B cell (primary cell): ENCODE results near the gene TSHZ1. TPM values are rescaled to one million over a fixed set of nuclear protein-coding genes. Genes with fewer than 3 reads are reported as not detected.

Experiments used
- ATAC-seq: fragments of 200-7000 bp; cut with Tn5 transposase; one replicate; pipeline ENCODE4 v1.10.0; 2021; ENCODE audit warnings: low read depth, mild to moderate bottlenecking, moderate number of reproducible peaks, moderate library complexity
- CTCF ChIA-PET: fragments of 350-600 bp; sonication (Branson Sonifier 250); formaldehyde crosslinking; loops from one replicate; lab custom pipeline; 2021; ENCODE audit warnings: antibody characterized with exemption, inconsistent platforms; lab: Charles Lee
- POLR2A ChIA-PET: fragments of 350-600 bp; sonication (Branson Sonifier 250); formaldehyde crosslinking; loops from one replicate; lab custom pipeline; 2021; ENCODE audit warnings: antibody characterized with exemption; lab: Charles Lee
- DNase-seq: peaks from one replicate; pipeline ENCODE4 v3.0.0; 2013
- H2AFZ ChIP-seq: 2 replicates; pipeline ENCODE4 v1.6.1; 2012; ENCODE audit warnings: mild to moderate bottlenecking, low read depth, low read length; ENCODE audit not compliant: insufficient read depth, poor library complexity, severe bottlenecking
- H3K27ac ChIP-seq, 2 donors: 1 replicate in 1 of 2; 2 replicates in 1 of 2; pipeline ENCODE4 v1.5.1; 2012 to 2013; ENCODE audit warnings: low read length in 2 of 2, mild to moderate bottlenecking in 2 of 2, moderate library complexity in 1 of 2
- H3K27me3 ChIP-seq, 4 experiments: fragments of 200-600 bp in 1 of 4; sonication (generic) in 1 of 4; replicated peaks in 1 of 4; 1 replicate in 2 of 4; 2 replicates in 2 of 4; pipeline versions ENCODE4 v1.6.1 to v1.7.0; 2013 to 2016; ENCODE audit warnings: low read length in 3 of 4, mild to moderate bottlenecking in 2 of 4, mixed read lengths in 1 of 4, moderate library complexity in 1 of 4; ENCODE audit not compliant: insufficient read depth in 4 of 4, control insufficient read depth in 3 of 4; ENCODE audit errors: control extremely low read depth in 1 of 4
- H3K36me3 ChIP-seq, 2 experiments: replicated peaks in 1 of 2; 1 replicate in 1 of 2; 2 replicates in 1 of 2; pipeline versions ENCODE4 v1.6.1 to v1.7.1; 2013; ENCODE audit warnings: low read length in 1 of 2; ENCODE audit not compliant: insufficient read depth in 2 of 2, control insufficient read depth in 1 of 2; ENCODE audit errors: control extremely low read depth in 1 of 2, extremely low read depth in 1 of 2
- H3K4me1 ChIP-seq, 2 donors: fragments of 200-600 bp in 1 of 2; sonication (generic) in 1 of 2; 1 replicate in 1 of 2; 2 replicates in 1 of 2; pipeline versions ENCODE4 v1.5.1 to v1.6.1; 2013 to 2017; ENCODE audit warnings: low read length in 2 of 2; ENCODE audit not compliant: control insufficient read depth in 2 of 2, insufficient read depth in 2 of 2
- H3K4me2 ChIP-seq: replicated peaks from 2 replicates; pipeline ENCODE3; 2012; ENCODE audit warnings: mild to moderate bottlenecking, low read depth, low read length; ENCODE audit not compliant: poor library complexity, severe bottlenecking
- H3K4me3 ChIP-seq, 5 experiments: fragments of 200-600 bp in 1 of 5; sonication (generic) in 1 of 5; 1 replicate in 3 of 5; 2 replicates in 2 of 5; pipeline versions ENCODE4 v1.5.1 to v1.7.0; 2011 to 2016; ENCODE audit warnings: low read length in 4 of 5, mild to moderate bottlenecking in 4 of 5, low read depth in 2 of 5, control low read depth in 1 of 5, moderate library complexity in 1 of 5; ENCODE audit not compliant: insufficient read depth in 1 of 5; ENCODE audit errors: control extremely low read depth in 1 of 5, extremely low read depth in 1 of 5
- H3K79me2 ChIP-seq: fragments of 200-600 bp; sonication (generic); one replicate; pipeline ENCODE4 v1.6.0; 2016; ENCODE audit warnings: low read length; ENCODE audit not compliant: control insufficient read depth, insufficient read depth
- H3K9ac ChIP-seq: fragments of 200-600 bp; sonication (generic); 2 replicates; pipeline ENCODE4 v1.6.1; 2017; ENCODE audit warnings: mild to moderate bottlenecking, low read length, moderate library complexity
- H3K9me3 ChIP-seq, 3 donors: one replicate each; pipeline versions ENCODE4 v1.6.1 to v1.7.1; 2013; ENCODE audit warnings: low read length in 2 of 3; ENCODE audit not compliant: control insufficient read depth in 2 of 3, insufficient read depth in 1 of 3; ENCODE audit errors: control extremely low read depth in 1 of 3
- H4K20me1 ChIP-seq: 2 replicates; pipeline ENCODE4 v1.6.0; 2012; ENCODE audit warnings: mild to moderate bottlenecking, low read length; ENCODE audit not compliant: insufficient read depth, control insufficient read depth, poor library complexity, severe bottlenecking
- H3K27ac Mint-ChIP-seq: one replicate; pipeline ENCODE4 v1.8.0; 2021; ENCODE audit warnings: mixed read lengths
- H3K27me3 Mint-ChIP-seq: one replicate; pipeline ENCODE4 v1.8.0; 2021; ENCODE audit warnings: mixed read lengths
- H3K4me1 Mint-ChIP-seq: one replicate; pipeline ENCODE4 v1.8.0; 2021; ENCODE audit warnings: mixed read lengths
- H3K4me3 Mint-ChIP-seq: one replicate; pipeline ENCODE4 v1.8.0; 2021; ENCODE audit warnings: mixed read lengths
- H3K9me3 Mint-ChIP-seq: one replicate; pipeline ENCODE4 v1.8.0; 2022; ENCODE audit warnings: mixed read lengths; ENCODE audit not compliant: insufficient read depth
- EZH2 ChIP-seq: IDR thresholded peaks from 2 replicates; pipeline ENCODE4 v1.6.1; 2012; ENCODE audit warnings: borderline replicate concordance, low read depth, mild to moderate bottlenecking, moderate library complexity, low read length; ENCODE audit not compliant: insufficient read depth, poor library complexity, severe bottlenecking
- WGBS: methylation state at CpG from one replicate; pipeline ENCODE4 v1.1.5; 2013; ENCODE audit warnings: missing lambda C conversion rate; ENCODE audit not compliant: insufficient coverage; 5-methylcytosine and 5-hydroxymethylcytosine counted together
- intact Hi-C: fragments of 100-400 bp; cut with micrococcal nuclease; formaldehyde crosslinking; loops from one replicate; pipeline ENCODE4 v1.10.0; 2022
- polyA plus RNA-seq: library from polyadenylated mRNA; depleted of rRNA; stranded (reverse); fragments of >200 nt; gene quantifications from 2 replicates; pipeline ENCODE4 v1.2.3, GENCODE V29; 2012
- total RNA-seq, 2 donors: library from RNA; stranded (reverse); fragments of 120-200 nt in 1 of 2; gene quantifications; 1 replicate in 1 of 2; 2 replicates in 1 of 2; pipeline versions ENCODE4 v1.2.3 to v1.2.4, GENCODE V29; 2013 to 2022
- TF ChIP-seq, protein P1 (sequence below): fragments of 200-600 bp; IDR thresholded peaks from one replicate; pipeline ENCODE4 v1.8.0; 2022; ENCODE audit warnings: antibody characterized with exemption, mild to moderate bottlenecking

The TSHZ1 gene
- total and polyA plus RNA-seq, 2 donors (not counting 1 experiment from before 2014, with no cell fraction given): 5.3 to 9.8 TPM

DNA sequence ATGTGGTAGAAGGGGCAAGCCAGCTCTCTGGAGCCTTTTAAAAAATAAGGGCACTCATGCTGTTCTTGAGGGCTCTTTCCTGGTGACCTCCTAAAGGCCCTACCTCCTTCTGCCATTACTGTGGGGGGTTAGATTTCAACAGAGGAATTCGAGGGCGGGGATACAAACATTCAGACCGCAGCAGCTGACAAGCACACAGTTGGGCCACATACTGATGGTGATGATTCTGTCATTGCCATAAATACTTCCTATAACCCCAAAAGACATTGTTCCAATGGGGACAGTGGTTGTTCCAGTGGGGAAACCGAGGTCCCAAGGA is 67.0 kb downstream of the TSHZ1 start:
- Mint-ChIP-seq H3K4me3 (no peak overlapping the region), H3K4me1 (peaks cover 5% of the 10 kb centered on the region), H3K27ac (no peak overlapping the region), H3K27me3 (no peaks in the 10 kb centered on the region), H3K9me3 (no peaks in the 10 kb centered on the region)
- no peak overlapping the region for H3K9ac ChIP-seq
- no peaks in the 10 kb centered on the region for H3K27me3 ChIP-seq
- H3K4me3 ChIP-seq: no peak overlapping the region
- POLR2A ChIA-PET: no interaction called here
- no peaks in the 10 kb centered on the region for H4K20me1 ChIP-seq
- DNase-seq: no peak
- no peak for TF ChIP-seq EZH2
- TF ChIP-seq, protein P1, sequence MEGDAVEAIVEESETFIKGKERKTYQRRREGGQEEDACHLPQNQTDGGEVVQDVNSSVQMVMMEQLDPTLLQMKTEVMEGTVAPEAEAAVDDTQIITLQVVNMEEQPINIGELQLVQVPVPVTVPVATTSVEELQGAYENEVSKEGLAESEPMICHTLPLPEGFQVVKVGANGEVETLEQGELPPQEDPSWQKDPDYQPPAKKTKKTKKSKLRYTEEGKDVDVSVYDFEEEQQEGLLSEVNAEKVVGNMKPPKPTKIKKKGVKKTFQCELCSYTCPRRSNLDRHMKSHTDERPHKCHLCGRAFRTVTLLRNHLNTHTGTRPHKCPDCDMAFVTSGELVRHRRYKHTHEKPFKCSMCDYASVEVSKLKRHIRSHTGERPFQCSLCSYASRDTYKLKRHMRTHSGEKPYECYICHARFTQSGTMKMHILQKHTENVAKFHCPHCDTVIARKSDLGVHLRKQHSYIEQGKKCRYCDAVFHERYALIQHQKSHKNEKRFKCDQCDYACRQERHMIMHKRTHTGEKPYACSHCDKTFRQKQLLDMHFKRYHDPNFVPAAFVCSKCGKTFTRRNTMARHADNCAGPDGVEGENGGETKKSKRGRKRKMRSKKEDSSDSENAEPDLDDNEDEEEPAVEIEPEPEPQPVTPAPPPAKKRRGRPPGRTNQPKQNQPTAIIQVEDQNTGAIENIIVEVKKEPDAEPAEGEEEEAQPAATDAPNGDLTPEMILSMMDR: no peak
- no peak overlapping the region for H3K4me2 ChIP-seq
- CTCF ChIA-PET: interaction anchor here (1.4 kb wide), 1 partner anchor 12 kb away, joined by 5 read pairs; no protein-coding TSS in a partner anchor
- peaks cover 0 to 15% (median 0%) of the 10 kb centered on the region in 3 donors for H3K9me3 ChIP-seq
- no peak for ATAC-seq
- intact Hi-C loops: no loop called here
- peaks cover 0 to 3% of the 10 kb centered on the region in 2 donors for H3K4me1 ChIP-seq
- H3K27ac ChIP-seq: no peak overlapping the region
- no peak overlapping the region for H2AFZ ChIP-seq
- peaks cover 18% of the 10 kb centered on the region for H3K79me2 ChIP-seq
- no peaks in the 10 kb centered on the region for H3K36me3 ChIP-seq
- no CpG with 5 or more reads among the region's 4 CpGs for WGBS

DNA sequence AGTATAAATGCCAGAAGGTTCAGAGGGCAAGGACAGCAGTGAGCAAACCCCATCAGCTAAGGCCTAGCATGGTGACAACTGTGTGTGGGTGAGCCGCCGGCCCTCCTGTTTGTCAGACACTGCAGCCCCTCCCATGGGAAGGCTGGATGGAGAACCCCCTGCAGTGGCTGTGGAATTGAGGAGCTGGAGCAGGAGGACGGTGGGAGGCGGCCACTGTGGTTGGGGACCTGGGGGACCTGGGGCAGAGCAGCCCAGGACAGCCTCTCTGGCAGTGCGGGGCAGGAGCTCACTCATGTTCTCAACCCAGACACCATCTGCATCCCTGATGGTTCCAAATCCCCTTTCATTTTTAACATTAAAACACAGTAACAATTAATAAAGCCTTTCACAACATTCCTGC is 68.8 kb downstream of the TSHZ1 start:
- ChIA-PET POLR2A (no interaction called here), CTCF (interaction anchor here (1.5 kb wide), 1 partner anchor 9 kb away, joined by 5 read pairs; no protein-coding TSS in a partner anchor)
- Histone ChIP-seq H3K4me2 (no peak overlapping the region), H3K9me3 (peaks cover 0 to 18% (median 0%) of the 10 kb centered on the region in 3 donors), H3K4me1 (peaks cover 0 to 3% of the 10 kb centered on the region in 2 donors), H3K4me3 (no peak overlapping the region), H3K79me2 (peaks cover 11% of the 10 kb centered on the region), H3K27ac (no peak overlapping the region), H3K9ac (no peak overlapping the region), H2AFZ (no peak overlapping the region), H3K36me3 (no peaks in the 10 kb centered on the region), H3K27me3 (no peaks in the 10 kb centered on the region), H4K20me1 (no peaks in the 10 kb centered on the region)
- H3K4me3 Mint-ChIP-seq: no peak overlapping the region
- TF ChIP-seq, protein P1: no peak
- no peak for TF ChIP-seq EZH2
- no peak for DNase-seq
- H3K9me3 Mint-ChIP-seq: no peaks in the 10 kb centered on the region
- H3K4me1 Mint-ChIP-seq: peaks cover 5% of the 10 kb centered on the region
- ATAC-seq: no peak
- H3K27me3 Mint-ChIP-seq: no peaks in the 10 kb centered on the region
- WGBS: 100% methylated on average over 5 of the region's 5 CpGs
- no peak overlapping the region for H3K27ac Mint-ChIP-seq
- intact Hi-C loops: no loop called here
